Tibial artery (tissue), 4 donors: Measurements from ENCODE around the gene MATR3.
"Not testable (repeated sequence)": the region's sequence is repeated elsewhere in the genome, so short reads cannot be mapped to it uniquely, and the experiment has no call there.

ENCODE experiments used
- DNase-seq, 2 donors: peaks; one replicate each; pipeline ENCODE4 v3.0.0-alpha.2; 2019
- H3K27ac ChIP-seq, 2 donors: fragments of 200-600 bp; sonication (generic) in 1 of 2; 1 replicate in 1 of 2; 2 replicates in 1 of 2; pipeline ENCODE4 v1.5.1; 2018 to 2019; ENCODE audit warnings: mild to moderate bottlenecking in 1 of 2
- H3K27me3 ChIP-seq, 2 donors: fragments of 200-600 bp; sonication (generic) in 1 of 2; one replicate each; pipeline versions ENCODE4 v1.5.1 to v1.6.0; 2016 to 2019
- H3K36me3 ChIP-seq, 3 donors: fragments of 200-600 bp; sonication (generic) in 2 of 3; one replicate each; pipeline ENCODE4 v1.5.1; 2016 to 2019; ENCODE audit warnings: mild to moderate bottlenecking in 2 of 3
- H3K4me1 ChIP-seq, 4 donors: fragments of 200-600 bp; sonication (generic) in 2 of 4; 1 replicate in 3 of 4; 2 replicates in 1 of 4; pipeline ENCODE4 v1.5.1; 2016 to 2019
- H3K4me3 ChIP-seq, 2 donors: fragments of 200-600 bp; sonication (generic) in 1 of 2; 1 replicate in 1 of 2; 2 replicates in 1 of 2; pipeline ENCODE4 v1.5.1; 2018 to 2019; ENCODE audit warnings: mild to moderate bottlenecking in 2 of 2
- H3K9me3 ChIP-seq, 3 donors: fragments of 200-600 bp; sonication (generic) in 1 of 3; one replicate each; pipeline ENCODE4 v1.5.1; 2016 to 2019
- CTCF ChIP-seq, 2 experiments: fragments of 200-600 bp in 1 of 2; fragments of 450-650 bp in 1 of 2; IDR thresholded peaks; one replicate each; pipeline ENCODE4 v1.5.1; 2017 to 2019; ENCODE audit warnings: antibody characterized with exemption in 2 of 2, mild to moderate bottlenecking in 1 of 2, moderate library complexity in 1 of 2
- intact Hi-C: fragments of 100-400 bp; cut with DNase I; formaldehyde crosslinking; loops from one replicate; pipeline ENCODE4 v1.15.0; 2023; ENCODE audit warnings: low total_unique reads

MATR3 gene

DNA sequence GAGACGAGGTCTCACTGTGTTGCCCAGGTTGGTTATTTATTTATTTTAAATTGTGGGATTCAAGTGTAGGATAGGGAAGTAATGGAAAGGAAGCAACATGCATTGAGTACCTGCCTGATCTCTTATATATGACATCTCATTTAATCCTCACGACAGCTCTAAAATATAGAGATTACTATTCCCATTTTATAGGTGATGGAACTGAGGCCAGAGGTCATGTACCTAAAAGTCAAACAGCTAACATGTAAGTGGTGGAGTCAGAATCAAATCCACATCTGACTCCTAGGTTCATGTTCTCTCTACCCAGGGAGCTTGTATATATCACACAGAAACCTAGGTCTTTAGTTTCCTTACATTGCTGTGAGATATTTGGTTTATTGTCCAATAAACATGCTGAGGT lies 26.1 kb upstream of the MATR3 start:
- no peak for DNase-seq
- Histone ChIP-seq H3K4me3 (no peak overlapping the region), H3K4me1 (peaks cover 0 to 7% (median 2%) of the 10 kb centered on the region in 4 donors), H3K36me3 (no peaks in the 10 kb centered on the region), H3K27ac (no peak overlapping the region), H3K9me3 (no peaks in the 10 kb centered on the region), H3K27me3 (no peaks in the 10 kb centered on the region)
- intact Hi-C loops = no loop called here
- TF ChIP-seq CTCF (IDR thresholded peaks at IDR 0.05) = no peak

DNA sequence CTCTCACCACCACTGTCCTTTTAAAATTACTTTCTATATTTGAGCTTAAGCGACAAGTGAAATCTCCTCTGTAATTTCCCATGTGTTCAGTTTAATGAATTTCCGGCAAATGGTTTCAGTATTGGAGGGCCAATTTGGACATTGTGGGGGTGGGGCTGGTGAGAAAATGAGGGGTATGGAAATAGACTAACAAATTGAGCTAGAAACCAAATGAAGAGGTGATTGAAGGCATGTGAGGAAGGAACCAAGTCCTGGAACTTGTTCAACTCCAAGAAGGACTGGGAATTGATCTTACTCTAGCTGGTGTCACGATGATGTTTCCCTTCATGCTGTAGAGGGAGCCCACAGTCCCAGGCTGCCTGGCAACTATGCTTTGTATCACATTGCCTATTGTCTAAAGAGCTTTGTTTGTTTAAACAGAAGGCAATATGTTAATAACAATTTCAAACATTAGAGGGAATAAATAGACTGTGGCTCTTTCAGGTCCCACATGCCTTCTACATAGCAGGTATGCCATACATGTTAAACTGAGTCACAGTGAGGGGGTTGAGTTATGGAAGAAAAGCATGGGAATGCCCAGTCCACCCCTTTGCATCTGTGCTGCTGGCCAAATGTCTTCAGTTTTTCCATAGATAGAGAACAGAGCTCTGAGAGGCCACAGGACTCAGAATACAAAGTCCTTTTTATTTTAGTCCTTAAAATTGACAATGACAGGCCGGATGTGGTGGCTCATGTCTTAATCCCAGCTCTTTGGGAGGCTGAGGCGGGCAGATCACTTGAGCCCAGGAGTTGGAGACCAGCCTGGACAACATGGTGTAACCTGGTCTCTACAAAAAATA lies 25.0 kb upstream of the MATR3 start:
- Histone ChIP-seq H3K4me1 (peaks cover 0 to 14% (median 7%) of the 10 kb centered on the region in 4 donors), H3K27me3 (no peaks in the 10 kb centered on the region), H3K27ac (no peak overlapping the region), H3K9me3 (no peaks in the 10 kb centered on the region), H3K36me3 (no peaks in the 10 kb centered on the region), H3K4me3 (no peak overlapping the region)
- no peak for TF ChIP-seq CTCF (IDR thresholded peaks at IDR 0.05)
- DNase-seq = no peak
- intact Hi-C loops = no loop called here

DNA sequence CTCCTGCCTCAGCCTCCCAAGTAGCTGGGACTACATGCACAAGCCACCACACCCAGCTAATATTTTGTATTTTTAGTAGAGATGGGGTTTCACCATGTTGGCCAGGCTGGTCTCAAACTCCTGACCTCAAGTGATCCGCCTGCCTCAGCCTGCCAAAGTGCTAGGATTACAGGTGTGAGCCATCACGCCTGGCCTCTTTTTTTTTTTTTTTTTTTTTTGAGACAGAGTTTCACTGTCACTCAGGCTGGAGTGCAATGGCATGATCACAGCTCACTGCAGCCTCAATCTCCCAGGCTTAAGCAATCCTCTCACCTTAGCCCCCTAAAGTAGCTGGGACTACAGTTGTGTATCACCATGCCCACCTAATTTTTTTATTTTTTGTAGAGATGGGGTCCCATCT lies 22.8 kb upstream of the MATR3 start:
- H3K4me3 ChIP-seq, H3K36me3 ChIP-seq, H3K27me3 ChIP-seq, H3K27ac ChIP-seq, DNase-seq, H3K9me3 ChIP-seq: not testable (repeated sequence)
- intact Hi-C loops = loop anchor here (10.0 kb wide), 1 partner anchor 816 kb away; no protein-coding TSS in a partner anchor
- H3K4me1 ChIP-seq = peaks cover 0 to 24% (median 14%) of the 10 kb centered on the region in 4 donors

- intact Hi-C loops = loop anchor here (10.0 kb wide), 1 partner anchor 817 kb away; no protein-coding TSS in a partner anchor
Measured at GRCh38 chr5:139271201-139272027, 22.1 kb upstream of the MATR3 start.

DNA sequence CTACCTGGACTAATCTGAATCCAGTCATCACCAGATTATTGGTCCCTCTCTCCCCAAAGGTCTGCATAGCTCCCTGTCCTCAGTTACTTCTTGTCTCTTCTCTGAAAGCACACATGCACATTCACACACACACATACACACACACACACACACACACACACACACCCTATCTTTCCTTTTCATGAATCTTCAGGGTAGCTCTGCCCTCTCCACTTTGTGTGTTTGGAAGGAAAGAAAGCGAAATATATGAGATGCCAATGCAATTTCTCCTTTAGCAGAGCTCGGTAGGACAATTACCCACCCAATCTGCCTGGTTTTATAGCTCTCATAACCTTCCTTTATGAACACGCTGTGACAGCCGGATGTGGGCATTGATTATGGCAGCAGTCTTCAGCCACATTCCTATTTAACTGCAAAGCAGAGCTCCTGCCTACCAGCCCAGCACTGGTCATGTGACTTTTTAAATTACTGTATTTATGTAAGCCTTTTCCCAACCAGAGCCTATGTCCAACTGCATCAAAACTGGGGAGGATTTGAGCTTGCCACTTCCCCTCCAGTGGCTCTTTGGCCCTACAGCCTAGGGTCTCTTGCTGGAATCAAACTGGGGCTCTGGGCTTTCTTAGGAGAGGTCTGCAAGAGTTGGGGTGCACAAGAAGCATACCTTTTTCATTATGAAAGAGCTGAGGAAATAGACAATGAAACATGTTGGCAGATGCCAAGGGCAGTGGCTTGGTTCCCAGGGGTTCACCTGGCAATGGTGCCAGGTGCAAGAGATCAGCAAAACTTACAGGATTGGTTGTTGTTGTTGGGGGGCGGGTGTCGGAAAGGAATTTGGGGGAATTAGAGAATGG lies 20.8 kb upstream of the MATR3 start:
- Histone ChIP-seq H3K9me3 (no peaks in the 10 kb centered on the region), H3K27me3 (no peaks in the 10 kb centered on the region), H3K4me3 (peak overlapping the region; percentile 56 to 62), H3K27ac (peak overlapping the region; percentile 57 to 62), H3K4me1 (peaks cover 0 to 25% (median 14%) of the 10 kb centered on the region in 4 donors), H3K36me3 (peaks cover 0 to under 1% (median 0%) of the 10 kb centered on the region in 3 donors)
- intact Hi-C loops = loop anchor here (10.0 kb wide), 1 partner anchor 818 kb away; no protein-coding TSS in a partner anchor
- TF ChIP-seq CTCF (IDR thresholded peaks at IDR 0.05) = no peak
- DNase-seq = no peak

More at GRCh38 chr5:139271201-139272027, 22.1 kb upstream of the MATR3 start:
- no peaks in the 10 kb centered on the region for H3K9me3 ChIP-seq
- H3K36me3 ChIP-seq = no peaks in the 10 kb centered on the region
- no peaks in the 10 kb centered on the region for H3K27me3 ChIP-seq
- H3K4me1 ChIP-seq = peaks cover 0 to 25% (median 14%) of the 10 kb centered on the region in 4 donors
- no peak overlapping the region for H3K4me3 ChIP-seq
- H3K27ac ChIP-seq = no peak overlapping the region
- DNase-seq = no peak
- TF ChIP-seq CTCF (IDR thresholded peaks at IDR 0.05) = no peak
